ENCODE results near the gene CHRNB4. TPM values are rescaled to one million over a fixed set of nuclear protein-coding genes. Genes with fewer than 3 reads are reported as not detected.

The CHRNB4 gene
- total RNA-seq, 1 experiment from 2014 or later, result 1.3 TPM

DNA sequence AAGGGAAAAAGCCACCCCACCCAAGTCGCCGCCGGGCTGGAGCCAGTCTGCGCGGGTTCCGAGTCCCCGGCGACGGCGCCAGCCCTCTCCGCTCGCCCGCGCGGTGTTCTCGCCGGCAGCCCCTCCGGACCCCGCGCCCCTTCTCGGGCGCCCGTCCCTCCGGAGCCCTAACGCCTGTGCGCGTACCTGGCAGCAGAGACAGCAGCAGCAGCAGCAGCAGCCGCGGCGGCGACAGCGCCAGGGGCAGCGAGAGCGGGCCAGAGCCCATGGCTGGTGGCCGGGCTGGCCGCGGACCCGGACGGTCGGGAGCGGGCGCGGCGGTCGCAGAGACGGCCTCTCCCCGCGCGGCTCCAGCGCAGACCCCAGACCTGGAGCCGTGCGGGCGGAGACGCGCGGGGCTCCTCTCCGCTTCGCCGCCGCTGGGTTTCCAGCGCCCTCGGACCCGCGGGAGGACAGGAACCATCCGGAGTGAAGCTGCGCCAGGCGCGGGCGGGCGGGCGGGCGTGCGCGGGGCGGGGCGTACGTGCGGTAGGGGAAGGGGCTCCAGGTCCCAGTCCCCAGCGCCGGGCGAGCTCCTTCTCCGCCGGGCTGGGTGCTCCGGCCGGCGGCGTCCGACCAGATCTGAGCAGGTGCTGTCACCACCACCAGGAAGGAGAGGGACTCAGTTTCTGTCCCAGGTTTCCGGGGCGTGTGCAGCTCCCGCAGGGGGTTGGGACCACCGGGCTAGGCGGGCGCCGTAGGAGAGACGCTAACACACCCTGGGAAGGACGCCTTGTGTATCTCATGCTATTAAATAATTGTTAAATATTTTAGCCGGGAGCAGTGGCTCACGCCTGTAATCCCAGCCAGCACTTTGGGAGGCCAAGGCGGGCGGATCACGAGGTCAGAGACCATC, 20.2 kb downstream of the CHRNB4 start, which contains the start of gene CHRNA3:
CHRNA3 (minus strand) TSS at position 470 of the 895 bp plus-strand sequence; CDS start at position 268, 202 bp downstream.
- no peaks in the 10 kb centered on the region for H3K4me1 ChIP-seq
- ChIA-PET CTCF (no interaction called here), POLR2A (no interaction called here)
- H3K9me3 ChIP-seq, result no peaks in the 10 kb centered on the region
- TF ChIP-seq, protein P1, sequence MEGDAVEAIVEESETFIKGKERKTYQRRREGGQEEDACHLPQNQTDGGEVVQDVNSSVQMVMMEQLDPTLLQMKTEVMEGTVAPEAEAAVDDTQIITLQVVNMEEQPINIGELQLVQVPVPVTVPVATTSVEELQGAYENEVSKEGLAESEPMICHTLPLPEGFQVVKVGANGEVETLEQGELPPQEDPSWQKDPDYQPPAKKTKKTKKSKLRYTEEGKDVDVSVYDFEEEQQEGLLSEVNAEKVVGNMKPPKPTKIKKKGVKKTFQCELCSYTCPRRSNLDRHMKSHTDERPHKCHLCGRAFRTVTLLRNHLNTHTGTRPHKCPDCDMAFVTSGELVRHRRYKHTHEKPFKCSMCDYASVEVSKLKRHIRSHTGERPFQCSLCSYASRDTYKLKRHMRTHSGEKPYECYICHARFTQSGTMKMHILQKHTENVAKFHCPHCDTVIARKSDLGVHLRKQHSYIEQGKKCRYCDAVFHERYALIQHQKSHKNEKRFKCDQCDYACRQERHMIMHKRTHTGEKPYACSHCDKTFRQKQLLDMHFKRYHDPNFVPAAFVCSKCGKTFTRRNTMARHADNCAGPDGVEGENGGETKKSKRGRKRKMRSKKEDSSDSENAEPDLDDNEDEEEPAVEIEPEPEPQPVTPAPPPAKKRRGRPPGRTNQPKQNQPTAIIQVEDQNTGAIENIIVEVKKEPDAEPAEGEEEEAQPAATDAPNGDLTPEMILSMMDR (IDR thresholded peaks at IDR 0.05; ENCODE audit: insufficient read depth in 1 of 2, low read depth in 1 of 2, low read length in 1 of 2, severe bottlenecking in 1 of 2, unreplicated experiment in 1 of 2), result no peak
- no peaks in the 10 kb centered on the region for H3K27me3 ChIP-seq (replicated peaks; ENCODE audit: control insufficient read depth, insufficient read depth, low read length)
- Mint-ChIP-seq H3K4me1 (ENCODE audit: low read depth, unreplicated experiment) (no peaks in the 10 kb centered on the region), H3K4me3 (ENCODE audit: unreplicated experiment) (no peak within 1 kb of the TSS), H3K27me3 (ENCODE audit: insufficient read depth, unreplicated experiment) (peaks cover 7% of the 10 kb centered on the region), H3K27ac (ENCODE audit: unreplicated experiment) (no peak within 1 kb of the TSS), H3K36me3 (ENCODE audit: insufficient read depth, unreplicated experiment) (no peaks in the 10 kb centered on the region), H3K9me3 (ENCODE audit: unreplicated experiment) (no peaks in the 10 kb centered on the region)
- no peak within 1 kb of the TSS for H3K4me3 ChIP-seq (ENCODE audit: low read depth, low read length)
- intact Hi-C loops (cut with micrococcal nuclease; ENCODE audit: unreplicated experiment), result no loop called here
- DNase-seq, result no peak
- no peaks in the 10 kb centered on the region for H3K36me3 ChIP-seq (ENCODE audit: control insufficient read depth, insufficient read depth, low read length)
- no TSS peak for BruUV-seq (replicated peaks)

DNA sequence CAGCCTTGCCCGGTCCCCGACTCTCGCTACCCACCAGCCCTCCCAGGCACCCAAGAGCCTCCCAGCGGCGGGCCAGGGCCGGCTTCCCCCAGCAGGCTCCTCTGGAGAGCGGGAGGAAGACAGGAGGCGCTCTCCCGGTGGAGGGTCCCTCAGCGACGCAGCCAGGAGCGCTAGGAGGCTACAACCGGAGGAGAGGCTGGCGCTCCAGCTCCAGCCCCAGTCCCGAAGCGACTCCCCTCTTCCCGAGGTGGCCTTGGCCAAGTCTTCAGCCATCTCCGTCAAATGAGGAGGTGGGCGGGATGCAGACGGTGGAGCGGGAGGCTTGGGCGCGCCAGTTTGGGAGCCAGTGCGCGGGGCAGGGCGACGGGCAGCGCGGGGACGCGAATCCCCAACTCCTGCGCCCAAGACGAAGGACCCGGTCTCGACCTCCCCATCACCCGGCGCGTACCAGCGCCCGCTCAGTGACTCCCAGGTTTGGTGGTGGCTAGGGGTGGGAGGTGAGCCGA, 20.9 kb downstream of the CHRNB4 start:
- TF ChIP-seq, protein P1 (IDR thresholded peaks at IDR 0.05; ENCODE audit: insufficient read depth in 1 of 2, low read depth in 1 of 2, low read length in 1 of 2, severe bottlenecking in 1 of 2, unreplicated experiment in 1 of 2), result no peak
- Mint-ChIP-seq H3K9me3 (ENCODE audit: unreplicated experiment) (no peaks in the 10 kb centered on the region), H3K4me1 (ENCODE audit: low read depth, unreplicated experiment) (no peaks in the 10 kb centered on the region), H3K27ac (ENCODE audit: unreplicated experiment) (no peak overlapping the region), H3K27me3 (ENCODE audit: insufficient read depth, unreplicated experiment) (peaks cover 7% of the 10 kb centered on the region), H3K4me3 (ENCODE audit: unreplicated experiment) (no peak overlapping the region), H3K36me3 (ENCODE audit: insufficient read depth, unreplicated experiment) (no peaks in the 10 kb centered on the region)
- no peaks in the 10 kb centered on the region for H3K4me1 ChIP-seq
- no peaks in the 10 kb centered on the region for H3K36me3 ChIP-seq (ENCODE audit: control insufficient read depth, insufficient read depth, low read length)
- no TSS peak for BruUV-seq (replicated peaks)
- ChIA-PET CTCF (no interaction called here), POLR2A (no interaction called here)
- H3K4me3 ChIP-seq (ENCODE audit: low read depth, low read length), result no peak overlapping the region
- H3K9me3 ChIP-seq, result no peaks in the 10 kb centered on the region
- DNase-seq, result no peak
- intact Hi-C loops (cut with micrococcal nuclease; ENCODE audit: unreplicated experiment), result no loop called here
- no peaks in the 10 kb centered on the region for H3K27me3 ChIP-seq (replicated peaks; ENCODE audit: control insufficient read depth, insufficient read depth, low read length)

DNA sequence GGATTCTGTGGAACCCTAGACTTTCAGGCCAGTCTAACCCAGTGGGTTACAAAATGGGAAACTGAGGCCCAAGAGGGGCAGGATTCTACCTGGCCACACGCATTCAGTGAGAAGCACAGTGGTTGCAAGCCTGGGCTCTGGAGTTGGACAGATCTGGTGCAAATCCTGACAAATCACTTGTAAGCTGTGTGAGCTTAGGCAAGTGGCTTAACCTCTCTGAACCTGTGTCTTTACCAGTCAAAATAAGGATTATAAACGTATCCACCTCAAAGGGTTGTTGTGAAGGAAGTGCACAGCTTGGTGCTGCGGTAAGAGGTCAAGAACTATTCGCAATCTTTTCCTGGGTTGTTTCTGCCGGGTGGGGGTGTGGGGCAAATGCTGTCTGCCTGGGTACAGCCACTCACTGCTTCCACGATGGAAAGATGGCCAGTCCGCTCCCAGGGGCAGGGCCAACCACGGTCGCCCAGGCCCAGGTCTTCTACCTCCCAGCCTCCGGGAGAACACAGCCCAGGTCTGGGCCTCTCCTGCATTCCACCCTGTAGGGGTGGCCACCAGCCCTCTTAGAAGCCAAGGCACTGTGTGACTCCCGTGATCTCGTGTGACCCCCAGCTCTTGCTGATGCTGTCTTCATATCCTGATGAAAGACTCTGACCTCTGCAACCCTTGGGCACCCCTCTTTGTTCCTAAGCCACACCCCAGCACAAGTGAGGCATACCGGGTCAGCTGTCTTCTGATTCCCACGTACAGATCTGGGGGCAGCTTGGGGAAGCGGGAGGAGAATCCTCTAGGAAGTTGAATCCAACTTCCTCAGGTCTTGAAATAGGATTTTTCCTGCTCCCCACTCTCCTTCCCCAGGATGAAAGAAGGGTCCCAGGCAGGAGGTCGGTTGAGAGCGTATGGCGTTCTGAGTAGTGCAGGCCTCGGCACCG, 21.7 kb downstream of the CHRNB4 start:
- H3K4me1 ChIP-seq, result no peaks in the 10 kb centered on the region
- peaks cover 7% of the 10 kb centered on the region for H3K27me3 Mint-ChIP-seq (ENCODE audit: insufficient read depth, unreplicated experiment)
- DNase-seq, result no peak
- no peaks in the 10 kb centered on the region for H3K9me3 Mint-ChIP-seq (ENCODE audit: unreplicated experiment)
- ChIA-PET POLR2A (no interaction called here), CTCF (no interaction called here)
- no TSS peak for BruUV-seq (replicated peaks)
- no peak overlapping the region for H3K4me3 ChIP-seq (ENCODE audit: low read depth, low read length)
- TF ChIP-seq, protein P1 (IDR thresholded peaks at IDR 0.05; ENCODE audit: insufficient read depth in 1 of 2, low read depth in 1 of 2, low read length in 1 of 2, severe bottlenecking in 1 of 2, unreplicated experiment in 1 of 2), result no peak
- no peaks in the 10 kb centered on the region for H3K36me3 Mint-ChIP-seq (ENCODE audit: insufficient read depth, unreplicated experiment)
- no peak overlapping the region for H3K4me3 Mint-ChIP-seq (ENCODE audit: unreplicated experiment)
- no peaks in the 10 kb centered on the region for H3K27me3 ChIP-seq (replicated peaks; ENCODE audit: control insufficient read depth, insufficient read depth, low read length)
- no peaks in the 10 kb centered on the region for H3K9me3 ChIP-seq
- no peaks in the 10 kb centered on the region for H3K36me3 ChIP-seq (ENCODE audit: control insufficient read depth, insufficient read depth, low read length)
- no peak overlapping the region for H3K27ac Mint-ChIP-seq (ENCODE audit: unreplicated experiment)
- intact Hi-C loops (cut with micrococcal nuclease; ENCODE audit: unreplicated experiment), result no loop called here
- H3K4me1 Mint-ChIP-seq (ENCODE audit: low read depth, unreplicated experiment), result no peaks in the 10 kb centered on the region
